HL-60/S4 treated with phorbol 12-myristate 13-acetate at 8.2 ng/mL for 4 days and 3 days (cell line): ENCODE measurements around the gene HECW1.

Experiments
- in situ Hi-C: fragments of 300-500 bp; cut with MboI; formaldehyde crosslinking; loops from 2 replicates; pipeline ENCODE4 v1.15.0; 2022; ENCODE audit warnings: low sequenced_read_pairs

The HECW1 gene

DNA sequence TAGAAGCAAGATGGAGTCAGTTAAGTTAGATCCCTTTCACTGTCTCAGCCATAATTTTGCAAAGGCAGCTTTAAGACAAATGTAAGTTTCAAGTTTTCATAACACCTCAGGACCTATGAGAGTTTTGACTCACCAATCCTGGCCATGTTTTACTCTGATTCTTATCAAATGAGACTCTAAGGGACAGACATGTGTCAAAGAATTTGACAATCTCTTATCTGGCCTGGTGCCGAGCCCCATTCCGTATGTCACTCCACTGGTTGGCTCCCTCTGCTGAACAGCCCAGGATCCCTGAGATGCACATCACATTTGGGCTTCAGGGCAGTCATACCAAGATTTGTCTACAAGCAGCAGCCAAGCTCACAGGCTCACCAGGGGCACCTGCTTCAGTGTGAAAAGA lies 282.9 kb downstream of the HECW1 start:
- in situ Hi-C loops: no loop called here

DNA sequence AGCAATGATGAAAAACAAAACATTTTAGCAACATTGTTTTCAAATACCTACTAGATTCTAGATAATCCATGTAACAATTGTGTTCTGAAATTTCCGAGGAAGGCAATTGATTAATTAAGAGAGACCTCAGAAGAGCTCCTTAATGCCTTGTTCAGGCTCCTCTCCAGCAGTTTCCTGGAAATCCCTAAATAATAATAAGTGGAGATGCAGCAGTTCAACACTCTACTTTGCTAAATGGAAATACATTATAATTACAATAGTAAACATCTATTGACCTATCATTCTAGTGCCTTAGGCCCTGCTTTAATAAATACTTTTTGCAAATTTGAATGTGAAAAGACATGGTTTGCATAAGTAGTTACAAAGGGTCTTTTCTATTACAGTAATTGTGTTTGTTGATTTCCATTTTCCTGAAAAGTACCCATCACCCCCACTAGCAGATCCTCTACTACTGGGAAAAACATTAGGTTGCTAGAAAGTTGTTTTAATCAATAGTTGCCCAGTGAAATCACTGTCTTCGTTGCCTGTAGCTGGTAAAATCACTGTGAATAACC lies 283.8 kb downstream of the HECW1 start:
- in situ Hi-C loops: no loop called here

DNA sequence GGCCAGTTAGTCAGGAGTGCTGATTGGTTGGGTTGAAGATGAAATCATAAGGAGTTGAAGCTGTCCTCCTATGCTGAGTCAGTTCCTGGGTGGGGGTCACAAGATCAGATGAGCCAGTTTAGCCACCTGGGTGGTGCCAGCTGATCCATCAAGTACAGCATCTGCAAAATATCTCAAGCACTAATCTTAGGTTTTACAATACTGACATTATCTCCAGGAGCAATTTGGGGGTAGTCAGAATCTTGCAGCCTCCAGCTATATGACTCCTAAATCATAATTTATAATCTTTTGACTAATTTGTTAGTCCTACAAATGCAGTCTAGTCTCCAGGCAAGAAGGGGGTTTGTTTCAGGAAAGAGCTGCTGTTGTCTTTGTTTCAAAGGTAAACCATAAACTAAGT lies 286.4 kb downstream of the HECW1 start:
- in situ Hi-C loops: no loop called here

DNA sequence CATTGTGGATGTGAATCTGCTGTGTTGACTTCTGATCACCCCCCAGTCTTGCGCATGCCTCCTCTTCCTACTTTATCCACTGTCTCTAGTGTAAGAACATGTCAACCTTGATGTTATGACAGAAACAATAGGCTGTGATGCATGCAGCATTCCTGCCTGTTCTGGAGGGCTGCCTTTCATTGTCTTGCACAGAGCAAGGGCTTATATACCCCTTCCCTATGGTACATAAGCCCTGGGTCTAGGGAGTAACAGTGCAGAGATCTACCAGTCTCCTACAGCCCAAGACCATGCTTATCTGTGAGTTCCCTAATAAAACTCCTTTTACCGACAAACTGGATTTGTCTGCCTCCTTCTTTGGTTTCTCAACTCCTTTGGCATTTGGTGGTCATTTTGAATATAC lies 293.5 kb downstream of the HECW1 start:
- in situ Hi-C loops: no loop called here

DNA sequence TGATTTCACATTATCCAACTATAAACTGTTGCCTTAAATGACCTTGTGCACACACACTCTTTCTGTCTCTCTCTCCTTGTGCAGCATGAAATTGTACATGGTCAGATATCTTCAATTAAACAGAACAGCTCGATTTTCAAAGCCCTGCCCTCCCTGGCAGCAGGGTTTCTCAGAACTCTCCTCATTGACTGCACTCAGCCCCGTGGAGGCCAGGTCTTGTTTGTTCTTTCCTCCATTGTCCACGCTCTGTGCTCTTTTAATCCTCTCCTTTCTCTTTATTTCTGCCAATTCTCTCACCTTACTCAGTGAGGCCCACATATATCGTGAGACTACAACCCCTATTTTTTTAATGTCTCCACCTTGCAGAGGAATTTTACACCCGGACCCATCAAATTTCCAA lies 294.5 kb downstream of the HECW1 start:
- in situ Hi-C loops: no loop called here

DNA sequence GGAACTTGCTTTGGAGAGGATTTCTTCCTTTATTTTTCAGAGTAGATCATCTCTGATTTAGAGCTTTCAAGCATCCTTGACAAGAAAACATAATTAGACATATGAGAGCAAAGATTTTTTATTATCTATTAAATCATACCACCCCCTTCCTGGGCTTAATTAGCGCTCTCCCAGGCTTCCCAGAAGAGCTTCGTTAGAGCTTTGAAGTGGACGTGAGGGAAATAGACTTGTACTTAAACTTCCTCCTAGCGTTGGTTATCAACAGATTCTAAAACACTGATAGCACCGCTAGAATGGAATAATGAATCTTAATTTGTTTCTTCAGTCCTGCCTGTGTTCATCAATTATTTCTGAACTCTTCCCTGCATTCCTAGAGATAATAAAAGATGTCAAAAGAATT lies 296.5 kb downstream of the HECW1 start:
- in situ Hi-C loops: no loop called here

DNA sequence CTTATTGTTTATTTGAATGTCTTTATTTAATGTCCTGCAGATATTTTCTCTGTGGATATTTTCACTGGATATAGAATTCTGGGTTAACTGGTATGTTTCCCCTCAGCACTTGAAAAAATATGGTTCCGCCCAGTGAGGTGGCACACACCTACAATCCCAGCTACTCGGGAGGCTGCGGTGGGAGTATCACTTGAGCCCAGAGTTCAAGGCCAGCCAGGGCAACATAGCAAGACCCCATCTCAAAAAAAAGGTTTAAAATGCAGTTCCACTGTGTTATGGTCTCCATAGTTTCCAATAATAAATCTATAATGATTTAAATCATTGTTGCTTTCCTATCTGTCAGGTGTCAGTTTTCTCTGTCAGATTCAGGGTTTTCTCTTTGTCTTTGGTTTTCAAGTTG lies 305.0 kb downstream of the HECW1 start:
- in situ Hi-C loops: no loop called here

DNA sequence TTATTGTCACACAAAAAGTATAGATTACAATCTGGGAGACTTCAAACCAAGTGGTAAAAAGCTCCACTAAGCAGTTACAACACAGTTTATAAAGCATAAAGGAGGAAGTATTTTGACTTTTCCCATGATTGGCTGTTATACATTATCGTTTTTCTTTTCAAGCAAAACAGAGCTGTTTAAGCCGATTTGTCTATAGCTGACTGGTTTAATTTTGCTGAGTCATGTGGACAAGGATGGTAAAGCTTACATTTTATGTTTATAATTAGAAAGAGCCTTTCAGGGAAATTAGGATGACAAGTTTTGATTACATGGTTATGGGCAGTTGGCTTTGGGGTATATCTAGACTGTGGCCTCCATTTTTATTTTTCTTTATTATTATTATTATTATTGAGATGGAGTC lies 318.0 kb downstream of the HECW1 start:
- in situ Hi-C loops: no loop called here

DNA sequence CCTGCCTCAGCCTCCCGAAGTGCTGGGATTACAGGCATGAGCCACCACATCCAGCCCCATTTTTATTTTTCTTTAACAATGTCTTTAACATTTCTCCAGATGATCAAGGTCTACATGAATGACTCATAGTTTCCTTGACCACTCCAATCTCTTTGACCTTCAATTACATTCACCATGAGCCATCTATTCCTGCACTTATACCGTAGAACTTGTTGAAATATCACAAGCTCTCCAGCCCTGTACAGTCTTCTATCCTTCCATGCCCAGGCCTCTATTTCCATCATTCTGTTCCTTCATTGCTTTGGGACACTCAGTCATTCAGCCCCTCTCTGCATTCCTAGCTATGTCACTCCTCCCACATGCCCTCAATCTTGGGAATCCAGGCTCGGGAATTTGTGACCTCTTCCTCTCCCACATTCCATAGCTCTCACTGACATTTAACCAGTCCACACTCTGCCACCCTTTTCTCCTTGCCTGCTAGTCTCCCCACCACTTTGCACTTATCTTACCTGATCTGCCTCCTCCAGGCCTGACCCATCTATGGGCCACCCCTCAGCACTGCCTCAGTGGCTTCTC lies 318.7 kb downstream of the HECW1 start:
- in situ Hi-C loops: no loop called here

DNA sequence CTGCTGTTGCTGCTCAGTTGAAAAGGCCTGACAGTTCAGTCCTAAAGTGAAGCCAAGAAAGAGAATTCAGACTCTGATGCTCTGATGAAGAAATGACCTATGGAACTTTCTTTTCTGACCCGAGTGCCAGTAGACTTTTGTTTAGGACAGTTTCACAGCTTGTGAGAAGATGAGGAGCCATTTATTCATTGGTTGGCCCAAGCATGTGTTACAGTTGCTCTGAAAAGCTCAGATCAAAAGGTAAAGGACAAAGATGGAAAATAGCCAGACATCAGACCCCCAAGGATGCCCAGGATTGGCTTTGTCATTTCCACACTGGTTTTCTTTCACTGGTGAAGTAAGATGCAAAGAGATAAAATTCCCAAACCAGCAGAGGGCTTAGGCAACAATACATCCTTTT lies 321.2 kb downstream of the HECW1 start:
- in situ Hi-C loops: no loop called here

DNA sequence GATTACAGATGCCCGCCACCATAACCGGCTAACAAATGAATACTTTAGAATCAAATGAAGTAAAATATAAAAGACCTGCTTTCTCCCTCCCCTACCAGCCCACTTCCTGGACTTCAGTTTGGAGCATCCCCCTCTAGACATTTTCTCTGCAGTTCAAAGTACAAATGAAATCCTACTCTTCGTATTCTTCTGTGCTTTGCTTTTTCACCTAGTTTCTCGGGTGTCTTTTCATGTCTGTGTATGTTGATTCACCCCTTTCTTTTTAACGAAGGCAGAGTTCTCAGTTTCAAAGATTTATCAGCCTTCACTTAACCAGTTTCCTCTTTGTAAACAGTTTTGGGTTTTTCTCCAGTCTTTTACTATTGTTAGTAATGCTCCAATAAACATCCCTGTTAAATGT lies 324.6 kb downstream of the HECW1 start:
- in situ Hi-C loops: no loop called here

DNA sequence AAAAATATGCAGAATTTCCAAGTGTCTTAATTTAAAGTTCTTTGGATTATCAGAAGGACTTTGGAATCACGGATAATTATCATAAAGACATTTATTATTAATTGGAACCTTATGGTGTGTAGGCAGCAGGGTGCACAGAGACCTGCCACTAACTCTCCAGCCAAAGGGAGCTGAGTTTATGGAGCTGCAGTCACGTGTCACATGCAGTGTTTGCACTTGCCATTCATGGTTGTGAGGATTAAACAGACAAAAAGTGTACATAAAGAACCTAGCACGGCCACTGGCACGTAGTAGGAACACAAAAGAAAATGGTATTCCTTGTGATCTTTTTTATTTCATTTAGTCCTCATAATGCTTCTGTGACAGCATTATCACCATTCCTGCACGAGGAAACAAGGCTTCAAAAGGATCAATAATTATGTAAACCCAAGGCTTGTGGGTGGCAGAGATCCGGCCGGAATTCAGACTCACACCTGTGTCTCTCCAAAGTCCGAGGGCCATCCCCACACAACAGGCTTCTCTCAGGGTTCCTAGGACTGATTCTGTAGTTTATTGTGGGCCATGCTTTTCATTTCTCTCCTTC lies 326.5 kb downstream of the HECW1 start:
- in situ Hi-C loops: no loop called here

DNA sequence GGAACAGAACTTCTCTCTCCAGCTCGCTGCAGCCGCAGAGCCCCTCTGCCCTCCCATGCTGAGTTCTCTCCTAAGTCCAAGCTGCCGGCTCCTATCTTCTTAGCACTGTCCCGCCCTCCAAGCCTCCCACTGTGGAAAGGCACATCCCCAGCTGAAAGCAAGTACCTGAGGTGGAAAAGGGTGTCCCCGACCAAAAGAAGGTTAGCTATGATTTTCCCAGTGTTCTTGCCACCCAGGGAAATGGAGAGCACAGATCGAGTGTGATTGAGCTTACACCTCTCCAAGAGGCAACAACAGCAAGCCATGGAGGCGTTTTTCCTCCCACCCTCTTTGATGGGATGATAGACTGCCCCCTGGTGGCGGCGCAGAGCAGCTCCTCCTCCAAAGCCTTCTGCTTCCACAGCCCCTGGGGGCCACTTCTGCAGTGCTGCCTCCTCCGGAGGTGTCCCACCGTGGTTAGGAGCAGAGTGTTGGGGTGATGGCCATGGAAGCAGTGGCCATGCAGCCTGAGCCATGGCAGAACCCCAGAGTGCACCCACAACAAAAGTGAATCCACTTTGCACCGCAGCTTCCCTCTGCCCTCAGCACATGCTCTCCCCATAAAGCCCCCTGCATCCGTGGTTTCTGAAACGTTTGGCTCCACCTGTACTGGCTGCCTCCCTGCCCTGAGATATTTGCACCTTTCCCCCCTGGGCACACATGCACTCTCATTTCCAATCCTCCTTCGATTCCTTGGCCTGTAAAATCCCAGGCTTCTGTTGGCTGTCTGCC lies 327.4 kb downstream of the HECW1 start:
- in situ Hi-C loops: no loop called here

DNA sequence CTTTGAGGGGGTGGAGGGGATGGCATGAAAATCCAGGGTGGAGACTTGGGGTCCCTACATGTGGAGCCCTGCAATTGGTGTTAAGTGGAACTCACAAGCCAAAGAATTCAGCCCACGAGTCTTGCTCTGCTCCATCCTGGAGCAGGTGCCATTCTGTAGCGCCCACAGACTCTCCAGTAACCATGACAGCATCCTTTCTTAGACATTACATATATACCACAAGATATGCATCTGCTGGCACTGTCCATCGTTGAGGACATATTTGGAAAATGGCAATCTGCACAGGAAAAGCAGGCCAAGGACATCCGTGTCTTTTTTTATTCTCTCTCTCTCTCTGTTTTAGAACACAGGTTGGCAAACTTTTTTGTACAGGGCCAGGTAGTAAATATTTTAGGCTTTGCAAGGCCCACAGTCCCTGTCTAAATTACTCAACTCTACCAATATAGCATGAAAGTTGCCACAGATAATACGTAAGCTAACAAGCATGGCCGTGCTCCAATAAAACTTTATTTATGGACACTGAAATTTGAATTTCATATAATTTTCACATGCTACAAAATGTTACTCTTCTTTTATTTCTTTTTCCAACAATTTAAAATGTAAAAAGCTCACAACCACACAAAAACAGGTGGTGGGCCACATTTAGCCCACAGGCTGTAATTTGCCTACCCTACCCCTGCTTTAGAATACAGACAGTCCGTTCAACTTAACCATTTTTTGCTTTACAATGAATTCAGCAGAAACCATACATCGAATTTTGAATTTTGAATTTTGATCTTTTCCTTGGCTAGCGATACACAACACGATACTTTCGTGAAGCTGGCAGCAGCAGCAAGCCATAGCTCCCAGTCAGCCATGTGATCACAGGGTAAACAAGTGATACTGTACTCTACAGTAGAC lies 329.0 kb downstream of the HECW1 start:
- in situ Hi-C loops: no loop called here

DNA sequence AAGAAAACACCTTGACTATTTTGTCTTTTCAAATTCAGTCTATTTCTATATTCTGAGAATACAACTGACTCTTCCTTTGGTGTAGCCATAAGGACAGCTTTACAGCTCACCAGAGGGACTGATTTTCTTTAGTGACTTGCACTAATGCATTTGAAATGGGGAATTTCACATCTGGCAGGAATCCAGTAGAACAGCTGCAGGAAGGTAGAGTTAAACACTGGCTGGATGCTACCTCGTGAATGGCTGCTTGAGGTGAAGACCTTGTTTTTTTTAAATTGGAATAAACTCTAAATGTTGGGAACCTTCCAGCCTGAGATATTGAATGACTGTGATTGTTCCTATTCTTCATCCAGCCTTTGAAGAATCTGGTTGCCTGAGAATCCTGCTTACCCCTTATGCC lies 330.9 kb downstream of the HECW1 start:
- in situ Hi-C loops: no loop called here

DNA sequence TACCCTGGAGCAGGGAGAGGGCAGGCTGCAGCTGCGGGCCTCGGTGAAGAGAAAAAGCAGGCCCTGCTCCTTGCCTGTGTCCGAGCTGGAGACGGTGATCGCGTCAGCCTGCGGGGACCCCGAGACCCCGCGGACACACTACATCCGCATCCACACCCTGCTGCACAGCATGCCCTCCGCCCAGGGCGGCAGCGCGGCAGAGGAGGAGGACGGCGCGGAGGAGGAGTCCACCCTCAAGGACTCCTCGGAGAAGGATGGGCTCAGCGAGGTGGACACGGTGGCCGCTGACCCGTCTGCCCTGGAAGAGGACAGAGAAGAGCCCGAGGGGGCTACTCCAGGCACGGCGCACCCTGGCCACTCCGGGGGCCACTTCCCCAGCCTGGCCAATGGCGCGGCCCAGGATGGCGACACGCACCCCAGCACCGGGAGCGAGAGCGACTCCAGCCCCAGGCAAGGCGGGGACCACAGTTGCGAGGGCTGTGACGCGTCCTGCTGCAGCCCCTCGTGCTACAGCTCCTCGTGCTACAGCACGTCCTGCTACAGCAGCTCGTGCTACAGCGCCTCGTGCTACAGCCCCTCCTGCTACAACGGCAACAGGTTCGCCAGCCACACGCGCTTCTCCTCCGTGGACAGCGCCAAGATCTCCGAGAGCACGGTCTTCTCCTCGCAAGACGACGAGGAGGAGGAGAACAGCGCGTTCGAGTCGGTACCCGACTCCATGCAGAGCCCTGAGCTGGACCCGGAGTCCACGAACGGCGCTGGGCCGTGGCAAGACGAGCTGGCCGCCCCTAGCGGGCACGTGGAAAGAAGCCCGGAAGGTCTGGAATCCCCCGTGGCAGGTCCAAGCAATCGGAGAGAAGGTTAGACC lies 332.5 kb downstream of the HECW1 start:
- in situ Hi-C loops: no loop called here

DNA sequence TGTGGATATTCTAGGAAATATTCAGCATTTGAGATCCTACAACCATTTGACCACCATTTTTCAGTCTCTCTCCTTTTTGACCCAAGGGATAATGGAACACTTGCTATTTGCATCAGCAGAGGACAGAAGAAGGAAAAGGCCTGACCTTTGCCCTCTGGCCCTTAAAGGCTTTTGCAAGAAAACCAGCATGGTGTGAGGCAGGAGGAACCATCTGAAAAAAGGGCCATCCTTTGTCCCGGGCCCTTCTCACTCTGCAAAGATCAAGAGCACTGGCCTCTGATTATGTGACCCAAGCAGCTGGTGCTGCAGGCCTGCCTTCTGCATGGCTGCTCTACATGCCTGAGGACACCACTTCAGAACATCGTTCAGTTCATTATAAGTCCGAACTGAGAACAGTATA lies 337.1 kb downstream of the HECW1 start:
- in situ Hi-C loops: no loop called here

DNA sequence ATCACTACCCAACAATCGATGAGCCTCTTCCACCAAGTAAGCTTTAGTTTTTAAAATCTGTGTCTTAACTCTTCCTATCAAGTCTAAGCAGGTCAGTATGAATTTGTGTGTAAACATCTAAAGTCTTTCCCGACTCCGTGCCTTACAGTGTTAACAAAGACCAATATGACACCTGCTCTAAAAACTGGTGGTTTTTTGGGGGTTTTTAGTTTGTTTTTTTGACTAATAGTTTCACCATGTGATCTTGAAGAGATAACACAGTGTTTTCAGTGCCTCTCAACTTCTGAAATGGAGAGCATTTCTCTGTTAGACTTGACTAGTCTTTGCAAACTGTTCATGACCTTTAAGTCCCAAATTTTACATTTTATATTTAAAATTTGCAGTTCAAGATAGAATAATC lies 338.4 kb downstream of the HECW1 start:
- in situ Hi-C loops: no loop called here

DNA sequence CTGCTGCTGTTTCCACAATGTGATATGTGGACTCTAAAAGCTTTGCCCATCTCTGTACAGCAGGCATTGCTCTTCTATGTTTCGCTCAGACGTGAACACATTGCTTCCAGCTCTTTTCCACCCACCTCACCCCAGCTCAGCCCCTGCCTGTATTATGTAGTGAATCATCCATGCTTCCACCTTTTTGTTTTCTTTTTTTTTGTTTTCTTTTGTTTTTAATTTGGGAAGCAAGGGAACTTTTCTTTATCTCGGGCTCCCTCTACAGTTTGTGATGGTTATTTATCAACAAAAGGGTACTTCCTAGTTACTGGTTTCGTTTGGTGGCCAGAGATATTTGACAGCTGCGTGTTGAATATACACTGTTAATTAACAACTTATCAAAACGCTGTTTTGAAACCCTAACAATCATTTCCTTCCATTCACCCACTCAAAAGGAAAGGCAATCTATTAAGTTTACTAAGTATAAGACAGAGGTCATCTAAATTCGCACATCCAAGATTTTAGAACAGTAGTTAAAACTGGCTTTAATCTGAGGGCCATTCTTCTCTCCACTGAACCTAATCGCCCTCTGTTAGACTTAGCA lies 342.6 kb downstream of the HECW1 start:
- in situ Hi-C loops: no loop called here

DNA sequence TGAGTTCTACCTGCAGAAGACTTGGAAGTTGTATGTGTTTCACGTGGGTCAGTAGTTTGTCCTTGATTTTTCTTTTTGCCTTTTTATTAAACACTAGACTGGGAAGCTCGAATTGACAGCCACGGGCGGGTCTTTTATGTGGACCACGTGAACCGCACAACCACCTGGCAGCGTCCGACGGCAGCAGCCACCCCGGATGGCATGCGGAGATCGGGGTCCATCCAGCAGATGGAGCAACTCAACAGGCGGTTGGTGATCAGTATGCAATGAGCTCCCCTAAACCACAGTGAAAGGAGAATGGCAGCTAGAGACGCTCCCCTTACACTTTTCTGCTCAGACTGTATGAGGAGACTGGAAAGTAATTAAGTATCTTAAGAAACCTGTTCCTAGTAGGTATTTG lies 343.8 kb downstream of the HECW1 start:
- in situ Hi-C loops: no loop called here
